ENCODE results near the gene RHBDF1. TPM values are rescaled to one million over a fixed set of nuclear protein-coding genes. Genes with fewer than 3 reads are reported as not detected.
A peak's percentile ranks its signal among the peaks of the same experiment; 100 is the strongest.

RHBDF1 gene
- polyA plus RNA-seq, 2 of the 4 experiments (the other 2 are of a cell fraction), result 13.5 to 19.2 TPM

GRCh38 chr16:77807-78443, 5.5 kb upstream of the RHBDF1 start, which contains the start of gene MPG:
Gene MPG, plus strand, starts transcription at chr16:78225. Its CDS starts 85 bp downstream, at chr16:78310.
- Histone ChIP-seq H3K27ac (peak within 1 kb of the TSS; percentile 97 to 98), H3K4me2 (peak within 1 kb of the TSS; percentile 100), H3K4me1 (peaks cover 30% of the 10 kb centered on the region), H3K4me3 (peak within 1 kb of the TSS; percentile 94), H3K9me3 (no peaks in the 10 kb centered on the region)
- DNase-seq (ENCODE audit: low read depth in 1 of 2, low spot score in 1 of 2) (peak; percentile 77 to 98), FAIRE-seq (no peak), ATAC-seq (peak; percentile 54 to 76)
- CTCF ChIA-PET, result interaction anchor here (1.1 to 30.3 kb wide), 8 partner anchors 8 to 284 kb away, joined by 3 to 718 read pairs (median 5); partner anchors contain the start of genes HBQ1, MPG and RHBDF1
- 0% methylated on average over 9 of the region's 83 CpGs for WGBS (ENCODE audit: missing lambda C conversion rate)
- POLR2A ChIA-PET, result interaction anchor here (1.2 to 1.6 kb wide), 3 partner anchors 12 to 284 kb away, joined by 3 to 6 read pairs (median 3); partner anchors contain the start of genes POLR3K and SNRNP25
- TF ChIP-seq PHF8 (IDR thresholded peaks at IDR 0.05; ENCODE audit: borderline replicate concordance, low read depth) (peak; percentile 70; the same call in 1 of the 2 replicates), MAX (IDR thresholded peaks at IDR 0.05) (peak; percentile 93), FOSB (CRISPR knock-in tag; IDR thresholded peaks at IDR 0.05) (no peak), RNF2 (IDR thresholded peaks at IDR 0.05; ENCODE audit: borderline replicate concordance, low read depth) (no peak), EHF (CRISPR knock-in tag; IDR thresholded peaks at IDR 0.05) (no peak), MAFK (IDR thresholded peaks at IDR 0.05; ENCODE audit: partially characterized antibody) (no peak), NR3C1 (IDR thresholded peaks at IDR 0.05) (no peak), GATA3 (IDR thresholded peaks at IDR 0.05; ENCODE audit: borderline replicate concordance) (no peak), RFX5 (IDR thresholded peaks at IDR 0.05) (no peak), SMC3 (IDR thresholded peaks at IDR 0.05) (no peak), BHLHE40 (IDR thresholded peaks at IDR 0.05; ENCODE audit: low read depth, low read length) (no peak), HDAC2 (IDR thresholded peaks at IDR 0.05) (no peak), JUNB (IDR thresholded peaks at IDR 0.05) (no peak), HOXB13 (CRISPR knock-in tag; IDR thresholded peaks at IDR 0.05; ENCODE audit: low read depth) (no peak), EP300 (IDR thresholded peaks at IDR 0.05) (no peak), FOSL2 (IDR thresholded peaks at IDR 0.05) (no peak), FOSL2 (CRISPR knock-in tag; IDR thresholded peaks at IDR 0.05) (no peak), HES2 (IDR thresholded peaks at IDR 0.05) (no peak), MYC (IDR thresholded peaks at IDR 0.05; ENCODE audit: borderline replicate concordance, low read length) (peak; percentile 93), TP53 (CRISPR knock-in tag; IDR thresholded peaks at IDR 0.05) (no peak), ZFP36 (IDR thresholded peaks at IDR 0.05; ENCODE audit: borderline replicate concordance, partially characterized antibody) (no peak), POLR2A (IDR thresholded peaks at IDR 0.05; ENCODE audit: low read length) (peak; percentile 73), POLR2AphosphoS2 (conservative IDR thresholded peaks at IDR 0.05; ENCODE audit: low read length) (no peak), SREBF2 (IDR thresholded peaks at IDR 0.05) (no peak), MAZ (IDR thresholded peaks at IDR 0.05; ENCODE audit: borderline replicate concordance, low read depth, low read length) (no peak), RAD21 (conservative IDR thresholded peaks at IDR 0.05 in 1 of 2, IDR thresholded peaks at IDR 0.05 in 1 of 2) (no peak), JUN (IDR thresholded peaks at IDR 0.05) (peak; percentile 59 to 86; a peak in 4 of 5 replicates), HOXB5 (CRISPR knock-in tag; IDR thresholded peaks at IDR 0.05) (no peak), RARB (CRISPR knock-in tag; IDR thresholded peaks at IDR 0.05) (no peak), CHD4 (IDR thresholded peaks at IDR 0.05; ENCODE audit: borderline replicate concordance) (no peak), HEYL (CRISPR knock-in tag; IDR thresholded peaks at IDR 0.05) (no peak), PBX3 (IDR thresholded peaks at IDR 0.05) (no peak), EHMT2 (IDR thresholded peaks at IDR 0.05; ENCODE audit: low read depth) (no peak), KDM5A (IDR thresholded peaks at IDR 0.05) (no peak), ZSCAN20 (CRISPR knock-in tag; IDR thresholded peaks at IDR 0.05) (no peak), NFE2L2 (conservative IDR thresholded peaks at IDR 0.05; ENCODE audit: low read length) (no peak)
- TF ChIP-seq, protein P1, sequence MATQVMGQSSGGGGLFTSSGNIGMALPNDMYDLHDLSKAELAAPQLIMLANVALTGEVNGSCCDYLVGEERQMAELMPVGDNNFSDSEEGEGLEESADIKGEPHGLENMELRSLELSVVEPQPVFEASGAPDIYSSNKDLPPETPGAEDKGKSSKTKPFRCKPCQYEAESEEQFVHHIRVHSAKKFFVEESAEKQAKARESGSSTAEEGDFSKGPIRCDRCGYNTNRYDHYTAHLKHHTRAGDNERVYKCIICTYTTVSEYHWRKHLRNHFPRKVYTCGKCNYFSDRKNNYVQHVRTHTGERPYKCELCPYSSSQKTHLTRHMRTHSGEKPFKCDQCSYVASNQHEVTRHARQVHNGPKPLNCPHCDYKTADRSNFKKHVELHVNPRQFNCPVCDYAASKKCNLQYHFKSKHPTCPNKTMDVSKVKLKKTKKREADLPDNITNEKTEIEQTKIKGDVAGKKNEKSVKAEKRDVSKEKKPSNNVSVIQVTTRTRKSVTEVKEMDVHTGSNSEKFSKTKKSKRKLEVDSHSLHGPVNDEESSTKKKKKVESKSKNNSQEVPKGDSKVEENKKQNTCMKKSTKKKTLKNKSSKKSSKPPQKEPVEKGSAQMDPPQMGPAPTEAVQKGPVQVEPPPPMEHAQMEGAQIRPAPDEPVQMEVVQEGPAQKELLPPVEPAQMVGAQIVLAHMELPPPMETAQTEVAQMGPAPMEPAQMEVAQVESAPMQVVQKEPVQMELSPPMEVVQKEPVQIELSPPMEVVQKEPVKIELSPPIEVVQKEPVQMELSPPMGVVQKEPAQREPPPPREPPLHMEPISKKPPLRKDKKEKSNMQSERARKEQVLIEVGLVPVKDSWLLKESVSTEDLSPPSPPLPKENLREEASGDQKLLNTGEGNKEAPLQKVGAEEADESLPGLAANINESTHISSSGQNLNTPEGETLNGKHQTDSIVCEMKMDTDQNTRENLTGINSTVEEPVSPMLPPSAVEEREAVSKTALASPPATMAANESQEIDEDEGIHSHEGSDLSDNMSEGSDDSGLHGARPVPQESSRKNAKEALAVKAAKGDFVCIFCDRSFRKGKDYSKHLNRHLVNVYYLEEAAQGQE (IDR thresholded peaks at IDR 0.05), result no peak
- TF ChIP-seq, protein P2, sequence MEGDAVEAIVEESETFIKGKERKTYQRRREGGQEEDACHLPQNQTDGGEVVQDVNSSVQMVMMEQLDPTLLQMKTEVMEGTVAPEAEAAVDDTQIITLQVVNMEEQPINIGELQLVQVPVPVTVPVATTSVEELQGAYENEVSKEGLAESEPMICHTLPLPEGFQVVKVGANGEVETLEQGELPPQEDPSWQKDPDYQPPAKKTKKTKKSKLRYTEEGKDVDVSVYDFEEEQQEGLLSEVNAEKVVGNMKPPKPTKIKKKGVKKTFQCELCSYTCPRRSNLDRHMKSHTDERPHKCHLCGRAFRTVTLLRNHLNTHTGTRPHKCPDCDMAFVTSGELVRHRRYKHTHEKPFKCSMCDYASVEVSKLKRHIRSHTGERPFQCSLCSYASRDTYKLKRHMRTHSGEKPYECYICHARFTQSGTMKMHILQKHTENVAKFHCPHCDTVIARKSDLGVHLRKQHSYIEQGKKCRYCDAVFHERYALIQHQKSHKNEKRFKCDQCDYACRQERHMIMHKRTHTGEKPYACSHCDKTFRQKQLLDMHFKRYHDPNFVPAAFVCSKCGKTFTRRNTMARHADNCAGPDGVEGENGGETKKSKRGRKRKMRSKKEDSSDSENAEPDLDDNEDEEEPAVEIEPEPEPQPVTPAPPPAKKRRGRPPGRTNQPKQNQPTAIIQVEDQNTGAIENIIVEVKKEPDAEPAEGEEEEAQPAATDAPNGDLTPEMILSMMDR (IDR thresholded peaks at IDR 0.05), result no peak
